Activated B cell treated with CpG ODN at 0.5 μM for 24 hours (primary cell): ENCODE results near the gene BCAN. TPM values are rescaled to one million over a fixed set of nuclear protein-coding genes. Genes with fewer than 3 reads are reported as not detected.
A peak's percentile ranks its signal among the peaks of the same experiment; 100 is the strongest.

Source experiments
- ATAC-seq: fragments of 200-7000 bp; cut with Tn5 transposase; one replicate; pipeline ENCODE4 v1.10.0; 2021; ENCODE audit warnings: low read depth, mild to moderate bottlenecking, moderate library complexity
- CTCF ChIA-PET: fragments of 350-600 bp; sonication (Branson Sonifier 250); formaldehyde crosslinking; loops from one replicate; lab custom pipeline; 2021; ENCODE audit warnings: antibody characterized with exemption; lab: Charles Lee
- POLR2A ChIA-PET: fragments of 350-600 bp; sonication (Branson Sonifier 250); formaldehyde crosslinking; loops from one replicate; lab custom pipeline; 2021; ENCODE audit warnings: antibody characterized with exemption; lab: Charles Lee
- DNase-seq: peaks from one replicate; pipeline ENCODE4 v3.0.0; 2022
- H3K27ac Mint-ChIP-seq: one replicate; pipeline ENCODE4 v1.8.0; 2020; ENCODE audit warnings: mixed read lengths
- H3K27me3 Mint-ChIP-seq: one replicate; pipeline ENCODE4 v1.8.0; 2021; ENCODE audit warnings: mixed read lengths
- H3K36me3 Mint-ChIP-seq: one replicate; pipeline ENCODE4 v1.8.0; 2021; ENCODE audit warnings: low read depth, mixed read lengths
- H3K4me1 Mint-ChIP-seq: one replicate; pipeline ENCODE4 v1.8.0; 2021; ENCODE audit warnings: mixed read lengths
- H3K4me3 Mint-ChIP-seq: one replicate; pipeline ENCODE4 v1.8.0; 2020; ENCODE audit warnings: mild to moderate bottlenecking, mixed read lengths
- H3K9me3 Mint-ChIP-seq: one replicate; pipeline ENCODE4 v1.8.0; 2020; ENCODE audit warnings: mixed read lengths
- intact Hi-C: fragments of 100-400 bp; cut with micrococcal nuclease; formaldehyde crosslinking; loops from one replicate; pipeline ENCODE4 v1.15.1; 2024
- total RNA-seq: library from RNA; stranded (reverse); gene quantifications from 2 replicates; pipeline ENCODE4 v1.2.3, GENCODE V29; 2022
- TF ChIP-seq, protein P1 (sequence below): fragments of 200-600 bp; IDR thresholded peaks from one replicate; pipeline ENCODE4 v1.8.0; 2022; ENCODE audit warnings: antibody characterized with exemption, mild to moderate bottlenecking

BCAN gene
- total RNA-seq, 1 donor from 2014 or later, result 0.51 TPM

DNA sequence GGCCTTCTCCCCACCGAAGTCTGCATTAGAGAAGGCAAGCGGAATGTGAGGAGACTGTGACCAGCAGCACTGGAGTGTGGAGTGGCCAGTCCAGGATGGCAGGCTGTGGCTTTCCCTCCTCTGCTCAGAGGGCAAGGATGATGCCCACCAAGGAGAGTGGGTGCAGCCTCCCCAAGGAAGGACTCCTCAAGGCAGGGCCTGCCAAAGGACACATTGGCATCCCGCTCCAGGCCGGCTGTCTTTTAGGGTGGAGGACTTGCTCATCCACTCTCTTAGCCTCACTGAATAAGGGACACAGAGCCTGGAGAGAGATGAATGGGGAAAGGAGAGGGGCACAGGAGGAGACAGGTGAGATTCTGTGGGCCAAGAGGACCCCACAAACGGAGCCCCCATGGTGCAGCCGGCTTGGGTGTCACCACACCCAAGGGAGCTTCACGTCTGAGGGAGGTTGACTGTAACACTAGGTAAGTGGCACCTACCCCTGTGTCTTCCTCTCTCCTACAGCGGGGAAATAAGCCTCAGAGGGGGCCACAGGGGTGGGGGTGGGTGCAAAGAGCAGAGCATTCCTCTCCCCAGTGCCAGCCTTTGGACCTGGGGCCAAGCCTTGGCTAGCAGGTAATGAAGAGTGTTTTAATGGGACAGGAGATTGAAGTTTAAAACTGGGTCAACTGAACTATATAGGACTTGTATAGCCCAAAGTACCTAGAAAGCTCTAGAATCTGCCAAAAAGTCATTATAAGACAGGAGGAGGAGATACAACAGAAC lies 39.5 kb downstream of the BCAN start:
- H3K27me3 Mint-ChIP-seq, result peaks cover 62% of the 10 kb centered on the region
- TF ChIP-seq, protein P1, sequence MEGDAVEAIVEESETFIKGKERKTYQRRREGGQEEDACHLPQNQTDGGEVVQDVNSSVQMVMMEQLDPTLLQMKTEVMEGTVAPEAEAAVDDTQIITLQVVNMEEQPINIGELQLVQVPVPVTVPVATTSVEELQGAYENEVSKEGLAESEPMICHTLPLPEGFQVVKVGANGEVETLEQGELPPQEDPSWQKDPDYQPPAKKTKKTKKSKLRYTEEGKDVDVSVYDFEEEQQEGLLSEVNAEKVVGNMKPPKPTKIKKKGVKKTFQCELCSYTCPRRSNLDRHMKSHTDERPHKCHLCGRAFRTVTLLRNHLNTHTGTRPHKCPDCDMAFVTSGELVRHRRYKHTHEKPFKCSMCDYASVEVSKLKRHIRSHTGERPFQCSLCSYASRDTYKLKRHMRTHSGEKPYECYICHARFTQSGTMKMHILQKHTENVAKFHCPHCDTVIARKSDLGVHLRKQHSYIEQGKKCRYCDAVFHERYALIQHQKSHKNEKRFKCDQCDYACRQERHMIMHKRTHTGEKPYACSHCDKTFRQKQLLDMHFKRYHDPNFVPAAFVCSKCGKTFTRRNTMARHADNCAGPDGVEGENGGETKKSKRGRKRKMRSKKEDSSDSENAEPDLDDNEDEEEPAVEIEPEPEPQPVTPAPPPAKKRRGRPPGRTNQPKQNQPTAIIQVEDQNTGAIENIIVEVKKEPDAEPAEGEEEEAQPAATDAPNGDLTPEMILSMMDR, result no peak
- intact Hi-C loops, result no loop called here
- CTCF ChIA-PET, result interaction anchor here (1.2 to 8.2 kb wide), 3 partner anchors 20 to 56 kb away, joined by 5 to 63 read pairs (median 5); no protein-coding TSS in a partner anchor
- H3K36me3 Mint-ChIP-seq, result no peaks in the 10 kb centered on the region
- H3K4me3 Mint-ChIP-seq, result no peak overlapping the region
- POLR2A ChIA-PET, result no interaction called here
- H3K27ac Mint-ChIP-seq, result no peak overlapping the region
- DNase-seq (no peak), ATAC-seq (no peak)
- H3K9me3 Mint-ChIP-seq, result no peaks in the 10 kb centered on the region
- H3K4me1 Mint-ChIP-seq, result peaks cover 43% of the 10 kb centered on the region

DNA sequence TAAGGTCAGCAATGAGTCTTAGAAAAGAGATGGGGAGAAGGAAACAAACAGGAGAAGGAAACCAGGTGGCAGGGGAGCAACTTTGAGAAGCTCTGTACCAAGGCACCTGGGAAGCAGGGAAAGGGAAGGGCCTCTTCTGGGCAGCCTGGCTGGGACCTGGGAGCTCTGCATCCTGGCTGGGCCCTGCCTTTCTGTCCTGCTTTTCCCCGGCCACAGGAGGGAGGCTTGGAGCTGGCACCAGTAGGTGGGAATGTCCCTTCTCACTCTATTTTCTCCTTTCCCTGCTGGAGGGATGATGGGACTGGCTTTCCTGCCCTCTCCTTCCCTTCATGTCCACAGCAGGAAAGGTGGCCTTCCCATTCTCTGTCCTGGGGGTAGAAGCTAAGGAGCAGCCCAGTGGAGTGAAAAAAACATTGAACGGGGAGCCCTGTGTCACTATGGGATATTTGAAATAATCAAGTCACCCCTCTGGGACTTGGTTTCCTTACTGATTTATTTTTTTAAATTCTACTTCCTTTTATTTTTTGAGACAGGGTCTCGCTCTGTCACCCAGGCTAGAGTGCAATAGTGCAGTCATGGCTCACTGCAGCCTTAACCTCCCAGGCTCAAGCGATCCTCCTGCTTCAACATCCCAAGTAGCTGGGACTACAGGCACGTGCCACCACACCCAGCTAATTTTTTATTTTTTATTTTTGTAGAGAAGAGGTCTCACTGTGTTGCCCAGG lies 40.4 kb downstream of the BCAN start:
- Mint-ChIP-seq H3K4me3 (no peak overlapping the region), H3K4me1 (peaks cover 40% of the 10 kb centered on the region), H3K27me3 (peaks cover 59% of the 10 kb centered on the region), H3K27ac (no peak overlapping the region), H3K36me3 (no peaks in the 10 kb centered on the region), H3K9me3 (no peaks in the 10 kb centered on the region)
- ATAC-seq, result peak; percentile 45
- POLR2A ChIA-PET, result interaction anchor here (0.9 kb wide), 1 partner anchor 46 kb away, joined by 4 read pairs; the partner anchor contains the start of gene METTL25B
- CTCF ChIA-PET, result interaction anchor here (0.6 to 8.2 kb wide), 5 partner anchors 21 to 208 kb away, joined by 3 to 63 read pairs (median 5); no protein-coding TSS in a partner anchor
- TF ChIP-seq, protein P1, result no peak
- intact Hi-C loops, result no loop called here
- no peak for DNase-seq

GRCh38 chr1:156684227-156684782 lies 42.4 kb downstream of the BCAN start:
- no peak for DNase-seq
- Mint-ChIP-seq H3K4me1 (peaks cover 29% of the 10 kb centered on the region), H3K9me3 (no peaks in the 10 kb centered on the region), H3K27ac (no peak overlapping the region), H3K27me3 (peaks cover 46% of the 10 kb centered on the region), H3K4me3 (no peak overlapping the region), H3K36me3 (no peaks in the 10 kb centered on the region)
- CTCF ChIA-PET, result interaction anchor here (0.8 to 2.6 kb wide), 4 partner anchors 9 to 205 kb away, joined by 3 to 15 read pairs (median 6); no protein-coding TSS in a partner anchor
- POLR2A ChIA-PET, result interaction anchor here (1.0 kb wide), 1 partner anchor 23 kb away, joined by 3 read pairs; no protein-coding TSS in a partner anchor
- TF ChIP-seq, protein P1, result no peak
- peak; percentile 42 for ATAC-seq
- intact Hi-C loops, result no loop called here

DNA sequence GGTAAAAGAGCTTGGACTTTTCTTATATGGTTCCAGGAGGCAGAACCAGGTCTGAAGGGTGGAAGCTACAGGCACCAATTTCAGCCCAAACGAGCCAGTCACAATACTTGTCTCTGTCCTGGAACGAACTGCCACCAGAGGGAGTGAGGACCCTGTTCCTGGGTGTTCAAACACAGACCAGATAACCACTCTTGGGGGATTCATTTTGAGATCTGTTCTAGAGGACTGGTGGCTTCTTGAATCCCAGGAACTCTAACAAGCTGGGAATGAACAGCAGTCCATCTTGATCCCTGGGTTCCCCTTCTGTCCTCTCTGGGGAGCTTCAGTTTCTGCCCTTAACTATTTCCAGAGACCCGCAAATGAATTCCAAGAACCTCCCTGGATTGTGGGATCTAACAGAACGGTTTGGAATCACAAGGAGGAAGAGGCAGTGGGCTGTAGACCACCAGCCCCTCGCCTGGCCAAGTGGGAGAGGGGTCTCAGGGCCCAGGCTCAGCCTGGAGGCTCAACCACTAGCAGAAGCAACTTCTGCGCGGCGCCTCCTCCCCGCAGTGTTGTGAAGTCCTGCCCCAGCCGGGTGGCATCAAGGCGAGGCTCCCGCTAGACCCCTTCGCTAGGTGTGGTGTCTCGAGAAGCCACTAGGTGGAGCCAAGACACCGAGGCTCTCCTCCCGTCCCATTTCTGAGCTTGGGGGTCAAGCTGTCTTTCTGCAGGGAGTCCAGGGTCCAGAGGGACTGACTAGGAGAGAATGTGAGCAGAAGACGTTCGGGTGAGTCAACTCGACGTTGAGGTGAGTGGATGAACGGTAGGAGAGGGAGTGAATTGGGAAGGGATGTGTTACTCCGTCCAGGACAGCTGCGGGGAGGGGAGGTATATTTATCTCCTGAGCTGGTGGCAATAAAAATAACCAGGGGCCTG lies 47.4 kb downstream of the BCAN start:
- CTCF ChIA-PET, result interaction anchor here (0.6 to 6.9 kb wide), 40 partner anchors 9 to 467 kb away, joined by 3 to 182 read pairs (median 4); partner anchors contain the start of genes CRABP2, HDGF, ISG20L2 and METTL25B

More for the DNA sequence above, 47.4 kb downstream of the BCAN start:
- Mint-ChIP-seq H3K4me1 (peaks cover 22% of the 10 kb centered on the region), H3K27me3 (peaks cover 51% of the 10 kb centered on the region), H3K4me3 (no peak overlapping the region), H3K27ac (no peak overlapping the region), H3K36me3 (no peaks in the 10 kb centered on the region), H3K9me3 (no peaks in the 10 kb centered on the region)
- DNase-seq, result peak; percentile 55
- POLR2A ChIA-PET, result interaction anchor here (0.6 to 1.8 kb wide), 5 partner anchors 13 to 185 kb away, joined by 3 to 9 read pairs (median 3); partner anchors contain the start of genes HDGF and NTRK1
- TF ChIP-seq, protein P1, result peak; percentile 86
- intact Hi-C loops, result loop anchor here (1.0 to 2.0 kb wide), 6 partner anchors 17 to 238 kb away; partner anchors contain the start of gene NTRK1
- ATAC-seq, result peak; percentile 98
